Activated B cell treated with CpG ODN at 0.5 μM for 24 hours (primary cell): ENCODE measurements around the gene PIK3AP1. TPM values are rescaled to one million over a fixed set of nuclear protein-coding genes. Genes with fewer than 3 reads are reported as not detected.

Source experiments
- ATAC-seq: fragments of 200-7000 bp; cut with Tn5 transposase; one replicate; pipeline ENCODE4 v1.10.0; 2021; ENCODE audit warnings: low read depth, mild to moderate bottlenecking, moderate library complexity
- CTCF ChIA-PET: fragments of 350-600 bp; sonication (Branson Sonifier 250); formaldehyde crosslinking; loops from one replicate; lab custom pipeline; 2021; ENCODE audit warnings: antibody characterized with exemption; lab: Charles Lee
- POLR2A ChIA-PET: fragments of 350-600 bp; sonication (Branson Sonifier 250); formaldehyde crosslinking; loops from one replicate; lab custom pipeline; 2021; ENCODE audit warnings: antibody characterized with exemption; lab: Charles Lee
- DNase-seq: peaks from one replicate; pipeline ENCODE4 v3.0.0; 2022
- H3K27ac Mint-ChIP-seq: one replicate; pipeline ENCODE4 v1.8.0; 2020; ENCODE audit warnings: mixed read lengths
- H3K27me3 Mint-ChIP-seq: one replicate; pipeline ENCODE4 v1.8.0; 2021; ENCODE audit warnings: mixed read lengths
- H3K36me3 Mint-ChIP-seq: one replicate; pipeline ENCODE4 v1.8.0; 2021; ENCODE audit warnings: low read depth, mixed read lengths
- H3K4me1 Mint-ChIP-seq: one replicate; pipeline ENCODE4 v1.8.0; 2021; ENCODE audit warnings: mixed read lengths
- H3K4me3 Mint-ChIP-seq: one replicate; pipeline ENCODE4 v1.8.0; 2020; ENCODE audit warnings: mild to moderate bottlenecking, mixed read lengths
- H3K9me3 Mint-ChIP-seq: one replicate; pipeline ENCODE4 v1.8.0; 2020; ENCODE audit warnings: mixed read lengths
- CTCF ChIP-seq: fragments of 200-600 bp; IDR thresholded peaks from one replicate; pipeline ENCODE4 v1.8.0; 2022; ENCODE audit warnings: antibody characterized with exemption, mild to moderate bottlenecking
- intact Hi-C: fragments of 100-400 bp; cut with micrococcal nuclease; formaldehyde crosslinking; loops from one replicate; pipeline ENCODE4 v1.15.1; 2024
- total RNA-seq: library from RNA; stranded (reverse); gene quantifications from 2 replicates; pipeline ENCODE4 v1.2.3, GENCODE V29; 2022

Gene PIK3AP1
- total RNA-seq, 1 donor from 2014 or later, result 157 TPM

- CTCF ChIA-PET, result interaction anchor here (0.7 to 3.0 kb wide), 9 partner anchors 9 to 141 kb away, joined by 3 to 12 read pairs (median 3); no protein-coding TSS in a partner anchor
- POLR2A ChIA-PET, result interaction anchor here (0.6 to 2.1 kb wide), 10 partner anchors 8 to 455 kb away, joined by 3 to 11 read pairs (median 4); no protein-coding TSS in a partner anchor
- no peak for TF ChIP-seq CTCF
- H3K9me3 Mint-ChIP-seq, result no peaks in the 10 kb centered on the region
- intact Hi-C loops, result loop anchor here (1.0 kb wide), 2 partner anchors 9 to 46 kb away; no protein-coding TSS in a partner anchor
- no peak overlapping the region for H3K4me3 Mint-ChIP-seq
- peak overlapping the region; percentile 72 for H3K27ac Mint-ChIP-seq
- peaks cover 60% of the 10 kb centered on the region for H3K36me3 Mint-ChIP-seq
- DNase-seq (no peak), ATAC-seq (no peak)
- no peaks in the 10 kb centered on the region for H3K27me3 Mint-ChIP-seq
- peaks cover 94% of the 10 kb centered on the region for H3K4me1 Mint-ChIP-seq
Observed at GRCh38 chr10:96691761-96692160, 28.6 kb downstream of the PIK3AP1 start.

- intact Hi-C loops, result loop anchor here (1.0 kb wide), 2 partner anchors 9 to 46 kb away; no protein-coding TSS in a partner anchor
- POLR2A ChIA-PET, result interaction anchor here (0.6 to 2.1 kb wide), 10 partner anchors 9 to 454 kb away, joined by 3 to 8 read pairs (median 4); no protein-coding TSS in a partner anchor
- ATAC-seq (peak; percentile 35), DNase-seq (no peak)
- Mint-ChIP-seq H3K27ac (peak overlapping the region; percentile 82), H3K27me3 (no peaks in the 10 kb centered on the region), H3K36me3 (peaks cover 61% of the 10 kb centered on the region), H3K4me1 (peaks cover 94% of the 10 kb centered on the region), H3K9me3 (no peaks in the 10 kb centered on the region), H3K4me3 (peak overlapping the region; percentile 62)
- no peak for TF ChIP-seq CTCF
- CTCF ChIA-PET, result interaction anchor here (0.7 to 3.0 kb wide), 11 partner anchors 9 to 142 kb away, joined by 3 to 12 read pairs (median 3); no protein-coding TSS in a partner anchor
Observed at GRCh38 chr10:96690755-96691730, 29.3 kb downstream of the PIK3AP1 start.

- no peak for TF ChIP-seq CTCF
- ATAC-seq, result no peak
- Mint-ChIP-seq H3K4me3 (no peak overlapping the region), H3K27me3 (no peaks in the 10 kb centered on the region), H3K4me1 (peaks cover 93% of the 10 kb centered on the region), H3K9me3 (no peaks in the 10 kb centered on the region), H3K27ac (peak overlapping the region; percentile 78), H3K36me3 (peaks cover 71% of the 10 kb centered on the region)
- ChIA-PET CTCF (no interaction called here), POLR2A (interaction anchor here (1.2 to 1.4 kb wide), 3 partner anchors 9 to 44 kb away, joined by 3 to 5 read pairs (median 3); no protein-coding TSS in a partner anchor)
- intact Hi-C loops, result no loop called here
- DNase-seq, result no peak
Observed at GRCh38 chr10:96688789-96689188, 31.5 kb downstream of the PIK3AP1 start.

GRCh38 chr10:96687317-96688012 is 32.8 kb downstream of the PIK3AP1 start:
- DNase-seq (no peak), ATAC-seq (peak; percentile 38)
- no peaks in the 10 kb centered on the region for H3K27me3 Mint-ChIP-seq
- peaks cover 70% of the 10 kb centered on the region for H3K36me3 Mint-ChIP-seq
- ChIA-PET POLR2A (interaction anchor here (1.1 kb wide), 1 partner anchor 26 kb away, joined by 10 read pairs; no protein-coding TSS in a partner anchor), CTCF (no interaction called here)
- no peaks in the 10 kb centered on the region for H3K9me3 Mint-ChIP-seq
- intact Hi-C loops, result loop anchor here (2.0 kb wide), 1 partner anchor 13 kb away; no protein-coding TSS in a partner anchor
- H3K27ac Mint-ChIP-seq, result peak overlapping the region; percentile 78
- peak overlapping the region; percentile 47 for H3K4me3 Mint-ChIP-seq
- H3K4me1 Mint-ChIP-seq, result peaks cover 95% of the 10 kb centered on the region
- no peak for TF ChIP-seq CTCF
